ENCODE data around the gene SDF4.
"Not testable (repeated sequence)": the region's sequence is repeated elsewhere in the genome, so short reads cannot be mapped to it uniquely, and the experiment has no call there.

Gene SDF4

DNA sequence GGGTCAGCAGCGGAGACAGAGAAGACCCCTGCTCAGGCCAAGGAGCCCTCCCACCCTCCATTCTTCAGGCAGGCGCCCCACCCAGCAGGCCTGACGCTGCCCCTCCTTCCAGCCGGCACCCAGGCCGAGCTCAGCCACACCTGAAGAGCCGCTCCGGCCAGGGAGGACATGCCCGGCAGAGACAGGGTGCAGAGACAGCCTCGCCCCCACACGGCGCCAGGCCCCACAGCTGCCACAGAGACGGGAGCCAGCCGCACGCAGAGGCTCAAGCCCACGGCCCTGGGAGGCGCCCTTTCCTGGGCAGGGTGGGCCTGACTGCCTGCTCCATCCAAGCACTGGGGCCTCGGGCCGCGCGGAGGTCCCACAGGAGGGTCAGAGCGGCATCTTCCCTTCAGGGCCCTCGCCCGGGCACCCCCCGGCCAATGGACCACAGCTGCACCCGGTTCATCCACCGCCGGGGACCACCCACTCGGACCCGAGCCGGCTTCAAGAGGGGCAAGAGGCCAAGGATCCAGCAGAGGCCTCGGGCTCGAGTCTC lies 52.9 kb downstream of the SDF4 start:
- ChIA-PET CTCF (no interaction called here), POLR2A (no interaction called here)
- TF ChIP-seq BHLHE40 (IDR thresholded peaks at IDR 0.05; ENCODE audit: borderline replicate concordance) (no peak), HDGF (IDR thresholded peaks at IDR 0.05; ENCODE audit: borderline replicate concordance) (no peak), TARDBP (IDR thresholded peaks at IDR 0.05) (no peak), SUZ12 (IDR thresholded peaks at IDR 0.05) (no peak), FOXK2 (IDR thresholded peaks at IDR 0.05) (no peak), LEF1 (IDR thresholded peaks at IDR 0.05; ENCODE audit: borderline replicate concordance) (no peak)

DNA sequence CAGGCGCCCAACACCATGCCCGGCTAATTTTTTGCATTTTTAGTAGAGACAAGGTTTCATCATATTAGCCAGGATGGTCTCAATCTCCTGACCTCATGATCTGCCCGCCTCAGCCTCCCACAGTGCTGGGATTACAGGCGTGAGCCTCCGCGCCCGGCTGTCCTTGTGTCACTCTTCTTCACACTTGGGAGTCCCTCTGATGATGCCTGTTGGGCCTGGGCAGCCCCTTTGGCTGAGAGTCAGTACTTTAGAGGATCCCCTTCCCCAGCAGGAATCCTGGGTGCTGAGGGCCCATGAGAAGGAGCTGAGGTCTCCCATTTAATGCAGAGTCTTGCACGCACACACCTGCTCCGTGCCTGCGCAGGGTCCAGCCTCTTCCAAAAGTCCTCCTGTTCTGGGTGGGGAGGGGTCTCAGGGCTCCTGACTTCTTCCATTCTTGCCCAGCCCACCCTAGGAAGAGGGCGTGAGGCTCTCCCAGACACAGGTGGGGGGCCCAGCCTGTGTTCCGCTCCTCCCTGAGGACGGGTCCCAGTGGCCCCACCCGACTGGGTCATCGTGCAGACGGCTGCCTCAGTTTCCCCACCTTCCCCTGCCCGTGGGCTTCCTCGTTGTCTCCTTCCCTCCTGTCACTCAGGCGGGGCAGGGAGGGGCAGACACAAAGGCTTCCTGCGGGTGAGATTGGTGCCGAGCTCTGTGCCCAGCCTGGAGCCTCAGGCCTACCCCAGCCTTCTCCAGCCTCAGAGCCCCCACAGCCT lies 54.2 kb downstream of the SDF4 start:
- ChIA-PET POLR2A (no interaction called here), CTCF (no interaction called here)
- TF ChIP-seq NFRKB (IDR thresholded peaks at IDR 0.05) (no peak), ELF4 (IDR thresholded peaks at IDR 0.05) (no peak), TARDBP (IDR thresholded peaks at IDR 0.05) (no peak), FOXM1 (IDR thresholded peaks at IDR 0.05; ENCODE audit: borderline replicate concordance) (no peak), L3MBTL2 (conservative IDR thresholded peaks at IDR 0.05) (no peak), HDGF (IDR thresholded peaks at IDR 0.05; ENCODE audit: borderline replicate concordance) (no peak), LEF1 (IDR thresholded peaks at IDR 0.05; ENCODE audit: borderline replicate concordance) (no peak)
- no peak for DNase-seq (ENCODE audit: extremely low spot score)

More for the DNA sequence above, 52.9 kb downstream of the SDF4 start:
- no peak for DNase-seq (ENCODE audit: extremely low spot score)

DNA sequence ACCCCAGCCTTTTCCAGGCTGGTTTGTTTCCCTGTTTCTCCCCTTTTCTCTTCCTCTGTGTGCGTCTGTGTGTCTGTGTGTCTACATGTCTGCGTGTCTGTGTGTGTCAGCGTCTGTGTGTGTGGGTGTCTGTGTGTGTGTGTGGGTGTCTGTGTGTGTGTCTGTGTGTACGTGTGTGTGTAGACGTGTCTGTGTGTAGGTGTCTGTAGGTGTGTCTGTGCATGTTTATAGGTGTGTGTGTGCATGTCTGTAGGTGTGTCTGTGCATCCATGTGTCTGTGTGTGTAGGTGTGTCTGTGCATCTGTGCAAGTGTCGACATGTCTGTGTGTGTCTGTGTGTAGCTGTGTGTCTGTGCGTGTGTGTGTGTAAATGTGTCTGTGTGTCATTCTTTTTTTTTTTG lies 54.9 kb downstream of the SDF4 start:
- POLR2A ChIA-PET, result no interaction called here
- no peak for DNase-seq (ENCODE audit: extremely low spot score)
- CTCF ChIA-PET, result no interaction called here
- TF ChIP-seq FOXA1 (IDR thresholded peaks at IDR 0.05), result no peak
- TF ChIP-seq SUZ12 (IDR thresholded peaks at IDR 0.05), result no peak
- TF ChIP-seq TARDBP (IDR thresholded peaks at IDR 0.05), result no peak
- TF ChIP-seq L3MBTL2 (conservative IDR thresholded peaks at IDR 0.05), result no peak
- TF ChIP-seq, protein P1, sequence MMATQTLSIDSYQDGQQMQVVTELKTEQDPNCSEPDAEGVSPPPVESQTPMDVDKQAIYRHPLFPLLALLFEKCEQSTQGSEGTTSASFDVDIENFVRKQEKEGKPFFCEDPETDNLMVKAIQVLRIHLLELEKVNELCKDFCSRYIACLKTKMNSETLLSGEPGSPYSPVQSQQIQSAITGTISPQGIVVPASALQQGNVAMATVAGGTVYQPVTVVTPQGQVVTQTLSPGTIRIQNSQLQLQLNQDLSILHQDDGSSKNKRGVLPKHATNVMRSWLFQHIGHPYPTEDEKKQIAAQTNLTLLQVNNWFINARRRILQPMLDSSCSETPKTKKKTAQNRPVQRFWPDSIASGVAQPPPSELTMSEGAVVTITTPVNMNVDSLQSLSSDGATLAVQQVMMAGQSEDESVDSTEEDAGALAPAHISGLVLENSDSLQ (IDR thresholded peaks at IDR 0.05), result no peak
- TF ChIP-seq ARNT (IDR thresholded peaks at IDR 0.05), result no peak
- TF ChIP-seq ZNF384 (IDR thresholded peaks at IDR 0.05), result no peak
- TF ChIP-seq BHLHE40 (IDR thresholded peaks at IDR 0.05; ENCODE audit: borderline replicate concordance), result no peak
- TF ChIP-seq ELF4 (IDR thresholded peaks at IDR 0.05), result no peak
- TF ChIP-seq LEF1 (IDR thresholded peaks at IDR 0.05; ENCODE audit: borderline replicate concordance), result no peak

DNA sequence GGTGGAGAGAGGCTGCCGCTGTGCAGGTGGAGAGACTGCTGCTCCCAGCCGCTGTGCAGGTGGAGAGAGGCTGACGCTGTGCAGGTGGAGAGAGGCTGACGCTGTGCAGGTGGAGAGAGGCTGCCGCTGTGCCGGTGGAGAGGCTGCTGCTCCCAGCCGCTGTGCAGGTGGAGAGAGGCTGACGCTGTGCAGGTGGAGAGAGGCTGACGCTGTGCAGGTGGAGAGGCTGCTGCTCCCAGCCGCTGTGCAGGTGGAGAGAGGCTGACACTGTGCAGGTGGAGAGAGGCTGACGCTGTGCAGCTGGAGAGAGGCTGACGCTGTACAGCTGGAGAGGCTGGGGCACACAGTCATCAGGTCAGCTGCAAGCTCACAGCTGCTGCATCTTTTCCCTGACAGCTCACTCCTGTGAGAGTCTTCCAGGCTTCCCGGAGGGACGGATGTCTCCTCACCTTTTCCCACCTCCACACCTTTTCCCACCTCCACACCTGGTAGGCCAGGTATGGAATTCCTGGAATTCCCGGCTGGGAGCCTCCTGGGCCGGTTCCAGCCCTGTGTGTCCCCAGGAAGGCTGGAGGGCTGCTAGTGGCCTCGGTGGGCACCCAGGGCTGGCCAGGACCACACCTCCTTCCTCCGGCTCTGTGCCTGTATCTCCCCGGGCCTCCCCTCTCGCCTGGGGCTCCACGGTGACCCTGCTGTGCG lies 55.6 kb downstream of the SDF4 start:
- CTCF ChIA-PET; POLR2A ChIA-PET; DNase-seq (ENCODE audit: extremely low spot score): not testable (repeated sequence)

DNA sequence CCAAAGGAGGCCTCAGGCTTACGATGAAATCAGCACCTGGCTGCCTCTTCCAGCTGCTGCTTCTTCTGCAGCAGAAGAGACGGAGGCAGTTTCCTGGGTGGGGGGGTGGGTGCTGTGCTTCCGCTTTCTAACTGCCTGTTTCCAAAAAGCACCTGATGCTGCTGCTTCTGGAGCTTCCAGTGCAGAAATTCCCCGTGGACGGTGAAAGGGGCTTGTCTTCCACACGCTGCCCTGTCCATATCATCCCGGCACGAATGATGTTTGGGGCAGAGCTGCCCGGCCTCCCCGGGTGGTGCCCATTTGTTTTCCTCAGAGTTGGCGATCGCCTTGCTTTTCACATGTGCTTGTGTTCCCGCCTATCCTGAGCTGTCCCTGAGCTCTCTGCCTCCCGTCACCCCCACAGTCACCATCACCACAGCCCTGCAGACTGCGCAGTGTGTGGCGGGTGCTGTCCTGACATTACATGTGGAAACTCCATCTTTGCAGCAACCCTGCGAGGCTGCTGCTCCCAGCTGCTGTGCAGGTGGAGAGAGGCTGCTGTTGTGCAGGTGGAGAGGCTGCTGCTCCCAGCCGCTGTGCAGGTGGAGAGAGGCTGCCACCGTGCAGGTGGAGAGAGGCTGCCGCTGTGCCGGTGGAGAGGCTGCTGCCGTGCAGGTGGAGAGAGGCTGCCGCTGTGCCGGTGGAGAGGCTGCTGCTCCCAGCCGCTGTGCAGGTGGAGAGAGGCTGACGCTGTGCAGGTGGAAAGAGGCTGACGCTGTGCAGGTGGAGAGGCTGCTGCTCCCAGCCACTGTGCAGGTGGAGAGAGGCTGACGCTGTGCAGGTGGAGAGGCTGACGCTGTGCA lies 56.4 kb downstream of the SDF4 start:
- TF ChIP-seq SP1 (IDR thresholded peaks at IDR 0.05), result no peak
- TF ChIP-seq LEF1 (IDR thresholded peaks at IDR 0.05; ENCODE audit: borderline replicate concordance), result no peak
- no peak for TF ChIP-seq NFRKB (IDR thresholded peaks at IDR 0.05)
- TF ChIP-seq FOXM1 (IDR thresholded peaks at IDR 0.05; ENCODE audit: borderline replicate concordance), result no peak
- no peak for TF ChIP-seq CTBP1 (IDR thresholded peaks at IDR 0.05; ENCODE audit: borderline replicate concordance)
- no peak for TF ChIP-seq FOXA1 (IDR thresholded peaks at IDR 0.05)
- TF ChIP-seq, protein P1 (IDR thresholded peaks at IDR 0.05), result no peak
- no peak for TF ChIP-seq TARDBP (IDR thresholded peaks at IDR 0.05)
- TF ChIP-seq ARNT (IDR thresholded peaks at IDR 0.05), result no peak
- no peak for TF ChIP-seq FOXK2 (IDR thresholded peaks at IDR 0.05)
- no peak for TF ChIP-seq SUZ12 (IDR thresholded peaks at IDR 0.05)
- no peak for TF ChIP-seq ELF4 (IDR thresholded peaks at IDR 0.05)
- TF ChIP-seq HDGF (IDR thresholded peaks at IDR 0.05; ENCODE audit: borderline replicate concordance), result no peak
- POLR2A ChIA-PET, result no interaction called here
- CTCF ChIA-PET, result no interaction called here
- DNase-seq (ENCODE audit: extremely low spot score), result no peak

DNA sequence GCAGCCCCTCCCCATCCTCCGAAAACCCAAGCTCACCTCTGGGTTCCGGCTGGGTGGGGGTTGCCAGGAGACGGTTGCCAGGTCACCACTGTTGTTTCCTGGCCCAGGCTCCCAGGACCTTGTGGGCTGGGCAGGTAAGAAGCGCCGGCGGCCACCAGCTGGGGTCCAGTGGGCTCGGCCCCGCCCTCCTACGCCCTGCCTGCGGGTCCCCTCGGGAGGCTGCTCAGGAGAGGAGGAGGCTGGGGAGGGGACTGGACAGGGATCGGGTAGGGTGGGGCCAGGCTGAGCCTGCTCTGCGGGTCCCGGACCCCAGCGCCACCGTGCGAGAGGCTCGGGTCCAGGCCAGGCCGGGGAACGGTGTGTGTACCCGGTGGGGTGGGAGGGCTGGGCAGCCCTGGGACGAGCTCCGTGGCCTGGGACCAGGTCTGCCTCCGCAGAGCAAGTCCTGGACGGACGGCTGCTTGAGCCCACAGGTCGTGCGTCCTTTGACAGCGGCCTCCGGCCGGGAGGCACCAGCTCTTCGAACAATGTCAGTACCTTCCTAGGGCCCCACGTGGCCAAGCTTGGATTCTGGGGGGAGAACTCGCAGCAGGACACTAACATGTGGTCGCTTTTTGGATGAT lies 57.9 kb downstream of the SDF4 start, which contains the start of gene TTLL10:
TTLL10 (plus strand) TSS at position 88 of the 623 bp plus-strand sequence. CDS start 5,336 bp downstream, outside the sequence.
- no peak for DNase-seq (ENCODE audit: extremely low spot score)
- ChIA-PET CTCF (no interaction called here), POLR2A (no interaction called here)
- no peak for TF ChIP-seq ZNF384 (IDR thresholded peaks at IDR 0.05)
- no peak for TF ChIP-seq FOXM1 (IDR thresholded peaks at IDR 0.05; ENCODE audit: borderline replicate concordance)
- no peak for TF ChIP-seq BHLHE40 (IDR thresholded peaks at IDR 0.05; ENCODE audit: borderline replicate concordance)
- no peak for TF ChIP-seq NFRKB (IDR thresholded peaks at IDR 0.05)
- TF ChIP-seq FOXA1 (IDR thresholded peaks at IDR 0.05), result no peak
- TF ChIP-seq CTBP1 (IDR thresholded peaks at IDR 0.05; ENCODE audit: borderline replicate concordance), result no peak
